Kidney epithelial cell (primary cell): ENCODE measurements around the gene PPP2R3A. TPM values are rescaled to one million over a fixed set of nuclear protein-coding genes. Genes with fewer than 3 reads are reported as not detected.

ENCODE experiments used
- DNase-seq: peaks from one replicate; pipeline ENCODE4 v3.0.0-alpha.2; 2010; ENCODE audit warnings: low read depth
- H3K27me3 ChIP-seq: 2 replicates; pipeline ENCODE4 v1.6.0; 2011; ENCODE audit warnings: low read length; ENCODE audit not compliant: control insufficient read depth, insufficient read depth
- H3K36me3 ChIP-seq: 2 replicates; pipeline ENCODE4 v1.5.1; 2011; ENCODE audit warnings: low read length; ENCODE audit not compliant: control insufficient read depth, insufficient read depth
- H3K4me3 ChIP-seq: 2 replicates; pipeline ENCODE4 v1.5.1; 2011; ENCODE audit warnings: low read depth, mild to moderate bottlenecking, control low read depth, low read length
- CTCF ChIP-seq: IDR thresholded peaks from 2 replicates; pipeline ENCODE4 v1.5.1; 2011; ENCODE audit warnings: mild to moderate bottlenecking, moderate library complexity, low read length, control low read depth, inconsistent platforms; ENCODE audit not compliant: insufficient read depth, poor library complexity, severe bottlenecking
- total RNA-seq: library from RNA; depleted of rRNA; stranded (reverse); fragments of >200 nt; gene quantifications from 2 replicates; pipeline ENCODE4 v1.2.3, GENCODE V29; 2015

The PPP2R3A gene
- total RNA-seq, 1 donor from 2014 or later = 14.3 TPM

- DNase-seq = no peak
- Histone ChIP-seq H3K27me3 (no peaks in the 10 kb centered on the region), H3K36me3 (no peaks in the 10 kb centered on the region), H3K4me3 (peak overlapping the region; percentile 49)
- no peak for TF ChIP-seq CTCF
Observed at GRCh38 chr3:135966271-135966961, 888 bp downstream of the PPP2R3A start.

- Histone ChIP-seq H3K27me3 (no peaks in the 10 kb centered on the region), H3K4me3 (peak overlapping the region; percentile 49), H3K36me3 (no peaks in the 10 kb centered on the region)
- no peak for DNase-seq
- no peak for TF ChIP-seq CTCF
Observed at GRCh38 chr3:135966962-135967274, 1.4 kb downstream of the PPP2R3A start.

- Histone ChIP-seq H3K36me3 (no peaks in the 10 kb centered on the region), H3K4me3 (no peak overlapping the region), H3K27me3 (no peaks in the 10 kb centered on the region)
- no peak for DNase-seq
- no peak for TF ChIP-seq CTCF
Observed at GRCh38 chr3:135967867-135968266, 2.3 kb downstream of the PPP2R3A start.

- no peak overlapping the region for H3K4me3 ChIP-seq
- H3K36me3 ChIP-seq = no peaks in the 10 kb centered on the region
- no peaks in the 10 kb centered on the region for H3K27me3 ChIP-seq
- DNase-seq = no peak
- TF ChIP-seq CTCF = no peak
Observed at GRCh38 chr3:135970506-135971116, 5.1 kb downstream of the PPP2R3A start.

GRCh38 chr3:135973841-135974240, 8.3 kb downstream of the PPP2R3A start:
- H3K36me3 ChIP-seq = no peaks in the 10 kb centered on the region
- no peaks in the 10 kb centered on the region for H3K27me3 ChIP-seq
- no peak for TF ChIP-seq CTCF
- H3K4me3 ChIP-seq = no peak overlapping the region
- no peak for DNase-seq

GRCh38 chr3:135975053-135975452, 9.5 kb downstream of the PPP2R3A start:
- DNase-seq = no peak
- TF ChIP-seq CTCF = no peak
- H3K36me3 ChIP-seq = no peaks in the 10 kb centered on the region

More at GRCh38 chr3:135975053-135975452, 9.5 kb downstream of the PPP2R3A start:
- Histone ChIP-seq H3K4me3 (no peak overlapping the region), H3K27me3 (no peaks in the 10 kb centered on the region)
